Bone marrow (tissue), 2 donors: ENCODE results near the gene SPTBN1.

Experiments used
- DNase-seq, 2 donors: peaks; one replicate each; lab custom pipeline; 2025; lab: John Stamatoyannopoulos, UW

Gene SPTBN1

GRCh38 chr2:54455563-54456361 lies at the start of gene SPTBN1:
SPTBN1 (plus strand) TSS chr2:54456327; CDS start chr2:54526419, 70,092 bp downstream.
- no peak for DNase-seq

DNA sequence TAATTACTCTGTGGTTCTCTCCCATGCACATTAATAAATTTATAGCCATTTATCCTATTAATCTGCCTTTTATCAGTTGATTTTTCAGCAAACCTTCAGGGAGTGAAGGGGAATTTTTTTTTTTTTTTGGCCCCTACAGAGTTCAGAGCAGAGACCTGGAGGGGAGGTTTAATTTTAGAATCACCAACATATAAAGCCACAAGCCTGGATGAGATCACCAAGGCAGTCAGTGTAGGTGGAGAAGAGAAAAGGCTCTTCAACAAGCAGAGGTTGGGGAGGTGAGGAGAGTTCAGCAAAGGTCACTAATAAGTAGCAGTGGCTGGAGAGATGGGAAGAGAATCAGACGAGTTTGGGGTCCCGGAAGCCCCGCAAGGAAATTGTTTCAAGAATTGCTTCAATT lies 48.4 kb upstream of the SPTBN1 start:
- DNase-seq = no peak

GRCh38 chr2:54408288-54408687 lies 47.8 kb upstream of the SPTBN1 start:
- no peak for DNase-seq

- no peak for DNase-seq
Observed at GRCh38 chr2:54409752-54410151, 46.4 kb upstream of the SPTBN1 start.

- DNase-seq = no peak
Observed at GRCh38 chr2:54411801-54412354, 44.2 kb upstream of the SPTBN1 start.

- no peak for DNase-seq
Observed at GRCh38 chr2:54416166-54416813, 39.8 kb upstream of the SPTBN1 start.

DNA sequence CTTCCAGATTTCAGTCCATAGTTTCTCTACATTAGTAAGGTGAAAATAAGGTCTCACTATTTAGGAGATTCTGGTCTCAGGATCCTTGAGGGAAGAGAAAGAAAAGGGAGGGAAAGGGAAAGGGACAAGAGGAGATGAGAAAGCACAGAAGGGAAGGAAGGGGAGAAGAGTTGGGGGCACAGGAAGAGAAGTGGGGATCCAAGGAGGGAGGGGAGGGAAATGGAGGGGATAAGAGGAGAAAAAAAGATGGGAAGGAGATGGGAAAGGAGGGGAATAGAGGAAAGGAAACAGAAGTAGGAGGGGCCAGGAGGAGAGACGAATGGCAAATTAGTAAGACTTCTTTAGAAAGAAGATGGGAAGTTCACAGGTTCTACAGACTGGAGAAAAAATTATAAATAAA lies 39.2 kb upstream of the SPTBN1 start:
- DNase-seq = no peak

DNA sequence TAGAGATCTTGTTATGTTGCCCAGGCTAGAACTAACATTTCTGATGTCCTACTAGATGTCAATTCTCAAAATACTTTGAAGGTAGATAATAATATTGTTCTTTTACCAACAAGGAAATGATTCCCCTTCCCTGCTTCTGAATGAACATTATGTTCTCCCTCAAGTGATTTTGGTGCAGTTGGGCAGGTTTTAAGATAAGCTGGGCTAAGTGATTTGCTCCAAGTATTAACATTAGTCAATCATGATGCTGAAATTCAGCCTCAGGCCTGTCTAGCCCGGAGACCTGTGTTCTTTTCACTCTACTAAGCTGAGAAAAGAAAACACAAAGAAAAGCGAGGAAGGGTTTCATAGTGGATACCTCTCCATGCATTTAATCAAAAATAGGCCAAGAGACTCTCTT lies 38.5 kb upstream of the SPTBN1 start:
- no peak for DNase-seq

DNA sequence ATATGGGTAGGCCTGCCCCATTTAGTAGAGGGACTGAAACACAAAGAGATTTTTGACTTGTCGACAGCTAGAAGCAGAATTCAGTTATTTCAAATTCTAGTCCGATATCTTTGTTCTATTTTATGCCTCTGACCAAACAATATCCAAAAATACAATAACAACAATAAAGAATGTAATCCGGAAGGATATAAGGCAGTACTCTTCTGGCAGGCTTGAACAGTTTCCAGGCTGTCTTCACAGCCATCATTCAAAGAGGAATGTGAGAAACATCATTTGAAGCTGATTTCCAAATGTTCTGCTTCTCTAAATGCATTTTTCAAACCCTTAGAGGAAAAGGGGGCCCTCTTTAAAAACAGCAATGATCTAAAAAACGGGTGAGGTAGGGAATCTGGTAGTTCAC lies 36.7 kb upstream of the SPTBN1 start:
- DNase-seq = no peak

DNA sequence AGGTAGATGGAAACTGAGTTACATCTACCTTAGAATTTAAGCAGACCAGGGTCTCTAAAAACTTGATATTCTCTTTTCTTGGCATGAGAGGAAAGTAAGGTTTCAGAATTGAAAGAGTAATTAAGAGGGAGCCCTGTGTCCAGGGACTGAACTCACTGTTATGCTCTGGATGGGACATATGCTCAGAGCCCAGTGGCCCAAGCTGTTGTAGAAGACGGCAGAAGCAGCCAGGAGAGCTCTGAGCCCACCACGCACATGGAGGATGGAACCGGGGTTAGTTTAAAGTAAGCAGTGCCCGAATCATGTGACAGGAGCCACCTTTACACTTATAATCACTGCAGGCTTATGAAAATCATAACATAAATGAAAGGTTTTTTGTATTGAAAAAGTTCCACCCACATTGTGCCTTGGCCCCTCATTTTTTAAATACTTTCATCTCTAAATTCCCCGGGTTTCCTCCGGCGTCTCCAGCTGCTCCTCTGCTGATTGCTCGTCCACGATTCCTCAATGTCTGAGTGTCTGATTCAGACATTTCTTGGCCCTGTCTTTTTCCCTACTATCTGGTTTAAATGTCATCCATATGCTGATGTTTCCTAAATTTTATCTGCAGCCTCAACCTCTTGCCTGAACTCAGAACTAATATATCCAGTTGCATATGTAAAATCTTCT lies 36.1 kb upstream of the SPTBN1 start:
- no peak for DNase-seq

DNA sequence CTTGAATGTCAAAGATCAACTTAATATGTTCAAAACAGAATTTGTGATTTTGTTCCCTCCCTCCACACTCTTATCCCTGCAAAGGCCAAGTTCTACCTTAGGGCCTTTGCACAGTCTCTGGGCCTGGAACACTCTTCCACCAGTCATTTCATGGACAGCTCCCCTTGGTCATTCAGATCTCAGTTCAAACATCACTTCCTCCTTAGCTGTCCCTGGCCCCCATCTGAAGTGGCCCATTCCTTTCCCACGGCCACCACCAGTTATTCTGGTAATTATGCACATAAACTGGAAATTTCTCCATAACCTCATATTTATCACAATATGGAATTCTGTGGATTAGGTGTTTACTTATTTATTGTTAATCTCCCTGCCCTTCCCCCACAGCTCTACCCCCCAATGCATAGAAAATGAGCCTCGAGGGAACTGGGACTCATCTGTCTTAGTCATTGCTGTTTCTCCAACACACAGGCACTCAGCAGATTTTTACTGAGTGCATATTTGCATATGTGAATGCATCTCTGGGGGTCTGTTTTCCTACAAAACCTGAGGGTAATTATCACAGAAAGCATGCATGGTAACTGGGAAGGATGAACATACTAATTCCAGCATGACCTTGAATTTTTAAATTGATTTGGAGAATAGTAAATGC lies 35.5 kb upstream of the SPTBN1 start:
- DNase-seq = no peak

GRCh38 chr2:54422072-54422581 lies 34.0 kb upstream of the SPTBN1 start:
- DNase-seq = no peak

GRCh38 chr2:54423213-54423612 lies 32.9 kb upstream of the SPTBN1 start:
- DNase-seq = peak in 1 of 2 donors; percentile 22

GRCh38 chr2:54424555-54425163 lies 31.5 kb upstream of the SPTBN1 start:
- DNase-seq = no peak

- no peak for DNase-seq
Observed at GRCh38 chr2:54428108-54428831, 27.9 kb upstream of the SPTBN1 start.

DNA sequence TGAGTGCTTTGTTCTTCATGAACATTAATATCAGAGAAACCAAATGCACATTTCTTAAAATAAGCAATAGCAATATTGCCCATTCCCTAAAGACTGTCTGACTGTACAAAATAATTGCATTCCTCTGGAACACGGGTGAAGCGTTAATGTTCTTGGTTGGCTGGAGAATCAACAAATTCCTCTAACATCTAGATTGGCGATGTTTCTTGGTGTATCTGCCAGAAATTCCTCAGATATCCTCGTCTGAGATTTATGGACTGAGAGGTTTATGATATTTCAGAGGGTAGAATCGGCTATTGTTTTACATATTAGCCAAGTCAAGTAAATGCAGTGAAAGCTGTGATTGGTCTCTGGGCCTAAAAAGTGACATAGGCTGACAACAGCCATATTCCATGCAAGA lies 27.1 kb upstream of the SPTBN1 start:
- no peak for DNase-seq

DNA sequence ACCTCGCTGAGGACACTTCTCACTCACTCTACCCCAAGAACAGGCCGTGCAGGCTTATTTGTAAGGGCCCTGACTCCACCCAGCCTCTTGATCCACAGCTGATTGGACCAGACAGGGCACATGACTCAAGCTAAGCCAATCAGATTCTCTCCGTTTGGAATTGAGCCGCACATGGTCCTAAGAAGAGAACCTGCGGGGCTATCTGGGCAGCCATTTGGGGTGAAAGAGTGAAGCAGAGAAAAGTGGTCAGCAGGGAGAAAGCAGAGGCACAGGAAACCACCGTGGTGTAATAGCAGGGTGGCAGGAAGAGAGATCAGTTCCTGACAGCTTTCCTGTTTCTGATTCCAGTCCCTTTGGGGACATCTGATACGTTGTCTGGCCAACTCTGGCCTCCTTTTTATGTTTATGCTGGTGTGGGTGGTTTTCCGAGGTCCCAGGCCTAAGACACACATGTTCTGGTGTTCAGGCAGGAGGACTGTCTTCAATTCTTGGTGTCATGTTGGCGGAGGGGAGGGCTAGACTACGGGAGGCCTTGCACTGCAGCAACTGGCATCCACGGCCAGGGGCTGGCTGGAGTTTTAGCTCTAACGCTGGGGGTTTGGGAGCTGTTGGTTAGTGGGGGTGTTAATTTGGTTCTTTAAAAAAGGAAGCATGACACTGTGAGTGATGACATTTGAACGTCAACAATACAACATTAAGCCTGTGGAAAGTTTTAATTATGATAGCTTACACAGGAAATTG lies 26.1 kb upstream of the SPTBN1 start:
- DNase-seq = peak in 1 of 2 donors; percentile 67

DNA sequence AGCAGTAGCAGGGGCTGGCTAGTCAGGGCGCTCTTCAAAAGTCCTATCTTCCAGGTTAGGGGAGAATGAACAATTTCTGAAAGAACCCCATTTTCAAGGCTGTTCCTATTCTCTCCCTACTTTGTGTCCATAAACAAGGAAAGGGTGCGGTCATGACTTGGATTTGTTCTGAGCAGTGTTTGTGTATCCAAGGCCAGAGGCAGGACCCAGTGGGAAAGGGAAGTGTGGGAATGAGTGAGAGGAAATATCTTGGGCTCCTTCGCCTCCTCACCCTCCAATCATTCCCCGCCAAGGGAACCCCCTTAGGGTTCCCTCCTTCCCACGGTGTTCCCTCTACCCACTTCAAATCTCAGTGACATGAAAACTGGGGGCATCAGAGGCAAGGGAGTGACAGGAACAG lies 25.5 kb upstream of the SPTBN1 start:
- no peak for DNase-seq

- DNase-seq = no peak
Observed at GRCh38 chr2:54432251-54433015, 23.7 kb upstream of the SPTBN1 start.
